IMR-90 (cell line): ENCODE data around the gene VAV3. TPM values are rescaled to one million over a fixed set of nuclear protein-coding genes. Genes with fewer than 3 reads are reported as not detected.

Source experiments
- ATAC-seq: fragments of 200-7000 bp; cut with Tn5 transposase; 2 replicates; pipeline ENCODE4 v1.9.1; 2020; ENCODE audit warnings: low read depth, mild to moderate bottlenecking, moderate library complexity
- BruUV-seq: library from RNA; stranded (reverse); fragments of 400-500 nt; replicated peaks from 2 replicates; lab custom pipeline; 2021; lab: Mats Ljungman, UMichigan
- CTCF ChIA-PET: fragments of 300-600 bp; formaldehyde crosslinking; extraction: SDS; loops from one replicate; lab custom pipeline; 2021; ENCODE audit warnings: antibody characterized with exemption; lab: Yijun Ruan, JAX
- POLR2A ChIA-PET: fragments of 300-600 bp; sonication (Branson Sonifier 250); formaldehyde crosslinking; loops from one replicate; lab custom pipeline; 2022; ENCODE audit warnings: antibody characterized with exemption; ENCODE audit not compliant: unreplicated experiment; lab: Charles Lee
- DNase-seq: peaks from one replicate; pipeline ENCODE4 v3.0.0; 2013
- H2AFZ ChIP-seq: replicated peaks from 2 replicates; pipeline ENCODE3; 2013; ENCODE audit warnings: low read length, mild to moderate bottlenecking; ENCODE audit not compliant: poor library complexity
- H2AK5ac ChIP-seq: 2 replicates; pipeline ENCODE4 v1.6.1; 2013; ENCODE audit warnings: low read depth, low read length, inconsistent platforms
- H2AK9ac ChIP-seq: replicated peaks from 2 replicates; pipeline ENCODE3; 2013; ENCODE audit warnings: mild to moderate bottlenecking, low read depth, low read length, moderate library complexity; ENCODE audit not compliant: poor library complexity
- H2BK120ac ChIP-seq: 2 replicates; pipeline ENCODE4 v1.6.1; 2013; ENCODE audit warnings: low read depth, low read length, inconsistent platforms
- H2BK15ac ChIP-seq: 3 replicates; pipeline ENCODE4 v1.6.1; 2013; ENCODE audit warnings: low read depth, low read length, inconsistent platforms
- H2BK20ac ChIP-seq: 2 replicates; pipeline ENCODE4 v1.6.1; 2013; ENCODE audit warnings: low read depth, mild to moderate bottlenecking, inconsistent platforms, low read length, moderate library complexity
- H2BK5ac ChIP-seq: 2 replicates; pipeline ENCODE4 v1.6.1; 2013; ENCODE audit warnings: mild to moderate bottlenecking, low read depth, low read length, inconsistent platforms; ENCODE audit not compliant: poor library complexity, severe bottlenecking
- H3K14ac ChIP-seq: replicated peaks from 2 replicates; pipeline ENCODE4 v1.6.1; 2013; ENCODE audit warnings: low read depth, low read length, inconsistent platforms
- H3K18ac ChIP-seq: 2 replicates; pipeline ENCODE4 v1.6.1; 2013; ENCODE audit warnings: low read depth, low read length, control low read depth
- H3K23ac ChIP-seq: 2 replicates; pipeline ENCODE4 v1.6.1; 2013; ENCODE audit warnings: low read depth, low read length, inconsistent platforms
- H3K27ac ChIP-seq: 2 replicates; pipeline ENCODE4 v1.5.1; 2013; ENCODE audit warnings: mild to moderate bottlenecking, control low read depth, low read length; ENCODE audit not compliant: insufficient read depth
- H3K27me3 ChIP-seq: 2 replicates; pipeline ENCODE4 v1.6.1; 2013; ENCODE audit warnings: low read length; ENCODE audit not compliant: control insufficient read depth, insufficient read depth
- H3K36me3 ChIP-seq: 2 replicates; pipeline ENCODE4 v1.6.1; 2013; ENCODE audit warnings: low read length, mixed read lengths; ENCODE audit not compliant: control insufficient read depth, insufficient read depth
- H3K4ac ChIP-seq: 2 replicates; pipeline ENCODE4 v1.6.1; 2013; ENCODE audit warnings: low read depth, low read length, inconsistent platforms
- H3K4me1 ChIP-seq: 2 replicates; pipeline ENCODE4 v1.6.1; 2013; ENCODE audit warnings: low read length, mixed read lengths; ENCODE audit not compliant: control insufficient read depth, insufficient read depth
- H3K4me2 ChIP-seq: 2 replicates; pipeline ENCODE4 v1.6.1; 2013; ENCODE audit warnings: low read depth, mild to moderate bottlenecking, control low read depth, low read length, moderate library complexity
- H3K4me3 ChIP-seq: 2 replicates; pipeline ENCODE4 v1.5.1; 2013; ENCODE audit warnings: low read depth, mild to moderate bottlenecking, control low read depth, low read length, moderate library complexity; ENCODE audit not compliant: insufficient read depth
- H3K56ac ChIP-seq: 2 replicates; pipeline ENCODE4 v1.6.1; 2013; ENCODE audit warnings: low read length, inconsistent platforms; ENCODE audit not compliant: insufficient read depth; ENCODE audit errors: extremely low read depth
- H3K79me1 ChIP-seq, 2 experiments: 2 replicates each; pipeline ENCODE4 v1.6.1; 2013; ENCODE audit warnings: low read length in 2 of 2, inconsistent platforms in 1 of 2, low read depth in 1 of 2
- H3K9ac ChIP-seq: 2 replicates; pipeline ENCODE4 v1.6.1; 2013; ENCODE audit warnings: low read depth, low read length, control low read depth
- H3K9me1 ChIP-seq: 2 replicates; pipeline ENCODE4 v1.6.1; 2013; ENCODE audit warnings: low read length, inconsistent platforms; ENCODE audit not compliant: insufficient read depth
- H3K9me3 ChIP-seq: 2 replicates; pipeline ENCODE4 v1.6.1; 2013; ENCODE audit warnings: low read length; ENCODE audit not compliant: control insufficient read depth, insufficient read depth
- H4K20me1 ChIP-seq: 2 replicates; pipeline ENCODE4 v1.6.1; 2013; ENCODE audit warnings: low read length, inconsistent platforms; ENCODE audit not compliant: insufficient read depth
- H4K5ac ChIP-seq: 2 replicates; pipeline ENCODE4 v1.6.1; 2013; ENCODE audit warnings: mild to moderate bottlenecking, low read depth, low read length, control low read depth
- H4K8ac ChIP-seq, 2 experiments: 2 replicates each; pipeline ENCODE4 v1.6.1; 2013; ENCODE audit warnings: low read depth in 2 of 2, low read length in 2 of 2, control low read depth in 1 of 2, inconsistent platforms in 1 of 2
- H4K91ac ChIP-seq: 2 replicates; pipeline ENCODE4 v1.6.1; 2013; ENCODE audit warnings: low read depth, low read length, inconsistent platforms; ENCODE audit not compliant: insufficient read depth
- BHLHE40 ChIP-seq: fragments of 150-350 bp; IDR thresholded peaks from 2 replicates; pipeline ENCODE4 v1.6.1; 2016; ENCODE audit warnings: mild to moderate bottlenecking, low read depth, low read length
- CEBPB ChIP-seq: IDR thresholded peaks from 2 replicates; pipeline ENCODE4 v1.6.1; 2012; ENCODE audit warnings: low read depth, low read length, improper control_type of control experiment
- CHD1 ChIP-seq: IDR thresholded peaks from 2 replicates; pipeline ENCODE4 v1.6.1; 2012; ENCODE audit warnings: low read depth, low read length, improper control_type of control experiment
- CTCF ChIP-seq: conservative IDR thresholded peaks from 2 replicates; pipeline ENCODE4 v1.5.1; 2012; ENCODE audit warnings: mild to moderate bottlenecking, low read depth, low read length, improper control_type of control experiment
- FOS ChIP-seq: fragments of 150-350 bp; IDR thresholded peaks from 2 replicates; pipeline ENCODE4 v1.6.1; 2016; ENCODE audit warnings: low read depth, low read length
- MAFK ChIP-seq: IDR thresholded peaks from 2 replicates; pipeline ENCODE4 v1.6.1; 2012; ENCODE audit warnings: low read depth, low read length, improper control_type of control experiment
- MAZ ChIP-seq: IDR thresholded peaks from 2 replicates; pipeline ENCODE4 v1.6.1; 2012; ENCODE audit warnings: low read depth, mild to moderate bottlenecking, low read length, improper control_type of control experiment, moderate library complexity, borderline replicate concordance
- MXI1 ChIP-seq: IDR thresholded peaks from 2 replicates; pipeline ENCODE4 v1.6.1; 2012; ENCODE audit warnings: low read depth, mild to moderate bottlenecking, low read length, moderate library complexity, borderline replicate concordance
- POLR2A ChIP-seq: IDR thresholded peaks from 2 replicates; pipeline ENCODE4 v1.6.1; 2012; ENCODE audit warnings: mild to moderate bottlenecking, low read depth, low read length
- RAD21 ChIP-seq: IDR thresholded peaks from 2 replicates; pipeline ENCODE4 v1.6.1; 2012; ENCODE audit warnings: low read length, improper control_type of control experiment
- RCOR1 ChIP-seq: IDR thresholded peaks from 2 replicates; pipeline ENCODE4 v1.6.1; 2012; ENCODE audit warnings: mild to moderate bottlenecking, low read length, improper control_type of control experiment; ENCODE audit not compliant: insufficient replicate concordance
- SMC3 ChIP-seq: fragments of 150-350 bp; IDR thresholded peaks from 2 replicates; pipeline ENCODE4 v1.6.1; 2016; ENCODE audit warnings: low read depth, mild to moderate bottlenecking, antibody characterized with exemption, low read length, moderate library complexity
- WGBS, 2 experiments: methylation state at CpG; one replicate each; pipeline versions ENCODE4 v1.1.5 to v1.1.7; 2013; ENCODE audit warnings: missing lambda C conversion rate in 2 of 2; ENCODE audit not compliant: insufficient read length in 1 of 2; ENCODE audit errors: extremely low coverage in 2 of 2; 5-methylcytosine and 5-hydroxymethylcytosine counted together
- dilution Hi-C: fragments of 300-500 bp; cut with HindIII; formaldehyde crosslinking; loops from one replicate; pipeline ENCODE4 v1.14.3; 2018; ENCODE audit warnings: low sequenced_read_pairs; ENCODE audit not compliant: unreplicated experiment
- in situ Hi-C: fragments of 300-500 bp; cut with MboI; formaldehyde crosslinking; loops from 3 replicates; pipeline ENCODE4 v1.14.3; 2019; ENCODE audit warnings: low sequenced_read_pairs, inconsistent platforms, mixed read lengths
- intact Hi-C: fragments of 100-400 bp; cut with micrococcal nuclease; formaldehyde crosslinking; loops from 2 replicates; pipeline ENCODE4 v1.10.0; 2022
- polyA plus RNA-seq, 3 experiments: library from polyadenylated mRNA; depleted of rRNA; stranded (reverse); fragments of >200 nt; gene quantifications; 2 replicates each; pipeline ENCODE4 v1.2.3, GENCODE V29; 2012; ENCODE audit warnings: low replicate concordance in 1 of 3
- total RNA-seq: library from RNA; depleted of rRNA; stranded (reverse); fragments of >200 nt; gene quantifications from 2 replicates; pipeline ENCODE4 v1.2.3, GENCODE V29; 2012
- TF ChIP-seq, protein P1 (sequence below): fragments of 150-350 bp; IDR thresholded peaks from 2 replicates; pipeline ENCODE4 v1.6.1; 2017; ENCODE audit warnings: mild to moderate bottlenecking, antibody characterized with exemption, low read length, low read depth

Gene VAV3
- total and polyA plus RNA-seq, 2 of the 4 experiments (the other 2 are of a cell fraction), result 0.12 to 0.18 TPM

DNA sequence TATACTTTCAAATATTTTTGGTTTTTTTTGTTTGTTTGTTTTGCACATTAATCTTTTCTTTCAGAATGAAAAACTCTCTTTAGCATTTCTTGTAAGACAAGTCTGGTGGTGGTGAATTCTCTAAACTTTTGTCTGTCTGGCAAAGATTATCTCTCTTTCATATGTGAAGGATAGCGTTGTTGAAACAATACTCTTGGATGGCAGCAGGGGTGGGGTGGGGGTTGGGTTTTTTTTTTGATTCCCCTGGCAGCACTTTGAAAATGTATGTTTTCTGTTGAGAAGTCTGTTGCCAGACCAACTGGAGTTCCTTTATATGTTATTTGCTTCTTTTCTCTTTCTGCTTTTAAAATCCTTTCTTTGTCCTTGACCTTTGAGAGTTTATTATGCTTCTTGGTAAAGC lies 160.2 kb downstream of the VAV3 start:
- Histone ChIP-seq H2BK120ac (no peak overlapping the region), H3K9me3 (no peaks in the 10 kb centered on the region), H3K56ac (no peak overlapping the region), H3K23ac (no peak overlapping the region), H3K27ac (no peak overlapping the region), H2AK5ac (no peak overlapping the region), H3K4me1 (no peaks in the 10 kb centered on the region), H4K91ac (no peak overlapping the region), H3K36me3 (no peaks in the 10 kb centered on the region), H4K8ac (no peak overlapping the region), H2BK5ac (no peak overlapping the region), H3K14ac (no peak overlapping the region), H3K27me3 (no peaks in the 10 kb centered on the region), H4K5ac (no peak overlapping the region), H4K20me1 (no peaks in the 10 kb centered on the region), H3K79me1 (no peaks in the 10 kb centered on the region), H2BK20ac (no peak overlapping the region), H2AK9ac (no peak overlapping the region), H2BK15ac (no peak overlapping the region), H3K4me2 (no peak overlapping the region), H3K4ac (no peak overlapping the region), H3K4me3 (no peak overlapping the region), H3K18ac (no peak overlapping the region), H3K9me1 (no peaks in the 10 kb centered on the region), H2AFZ (no peak overlapping the region), H3K9ac (no peak overlapping the region)
- no CpG with 5 or more reads among the region's 1 CpG for WGBS, 2 experiments
- in situ Hi-C loops, result no loop called here
- CTCF ChIA-PET, result no interaction called here
- DNase-seq, result no peak
- BruUV-seq, result no TSS peak
- ATAC-seq, result no peak
- no peak for TF ChIP-seq CTCF
- no peak for TF ChIP-seq CEBPB
- no peak for TF ChIP-seq RAD21
- TF ChIP-seq MXI1, result no peak
- no peak for TF ChIP-seq POLR2A
- no peak for TF ChIP-seq MAFK
- no peak for TF ChIP-seq CHD1
- TF ChIP-seq SMC3, result no peak
- no peak for TF ChIP-seq BHLHE40
- TF ChIP-seq FOS, result no peak
- TF ChIP-seq, protein P1, sequence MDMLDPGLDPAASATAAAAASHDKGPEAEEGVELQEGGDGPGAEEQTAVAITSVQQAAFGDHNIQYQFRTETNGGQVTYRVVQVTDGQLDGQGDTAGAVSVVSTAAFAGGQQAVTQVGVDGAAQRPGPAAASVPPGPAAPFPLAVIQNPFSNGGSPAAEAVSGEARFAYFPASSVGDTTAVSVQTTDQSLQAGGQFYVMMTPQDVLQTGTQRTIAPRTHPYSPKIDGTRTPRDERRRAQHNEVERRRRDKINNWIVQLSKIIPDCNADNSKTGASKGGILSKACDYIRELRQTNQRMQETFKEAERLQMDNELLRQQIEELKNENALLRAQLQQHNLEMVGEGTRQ, result no peak
- no peak for TF ChIP-seq RCOR1
- no peak for TF ChIP-seq MAZ
- dilution Hi-C loops, result no loop called here
- POLR2A ChIA-PET, result no interaction called here
- intact Hi-C loops, result no loop called here
